NT2/D1 (cell line): Measurements from ENCODE around the gene GPR151.

Source experiments
- DNase-seq: peaks from one replicate; pipeline ENCODE4 v3.0.0-alpha.2; 2011; ENCODE audit warnings: low read depth, low spot score
- H3K27me3 ChIP-seq: 2 replicates; pipeline ENCODE4 v1.6.0; 2011; ENCODE audit warnings: mild to moderate bottlenecking; ENCODE audit not compliant: insufficient read length, insufficient read depth
- H3K36me3 ChIP-seq: 2 replicates; pipeline ENCODE4 v1.6.1; 2011; ENCODE audit warnings: mild to moderate bottlenecking, low read length, mixed read lengths; ENCODE audit not compliant: insufficient read depth, insufficient read length
- H3K4me1 ChIP-seq: 2 replicates; pipeline ENCODE4 v1.5.1; 2011; ENCODE audit not compliant: insufficient read depth, insufficient read length
- H3K4me3 ChIP-seq: 2 replicates; pipeline ENCODE4 v1.5.1; 2011; ENCODE audit warnings: low read depth; ENCODE audit not compliant: insufficient read length
- H3K9ac ChIP-seq: 2 replicates; pipeline ENCODE4 v1.6.0; 2011; ENCODE audit warnings: low read depth; ENCODE audit not compliant: insufficient read length
- H3K9me3 ChIP-seq: 2 replicates; pipeline ENCODE4 v1.5.1; 2011; ENCODE audit warnings: mild to moderate bottlenecking, low read length; ENCODE audit not compliant: insufficient read depth
- SUZ12 ChIP-seq: IDR thresholded peaks from 2 replicates; pipeline ENCODE4 v1.6.1; 2011; ENCODE audit not compliant: insufficient read length, insufficient read depth; ENCODE audit errors: extremely low read depth
- YY1 ChIP-seq: IDR thresholded peaks from 2 replicates; pipeline ENCODE4 v1.6.1; 2011; ENCODE audit not compliant: insufficient read length, insufficient read depth
- ZNF274 ChIP-seq: IDR thresholded peaks from 2 replicates; pipeline ENCODE4 v1.6.1; 2011; ENCODE audit warnings: mild to moderate bottlenecking, low read depth, low read length

The GPR151 gene

DNA sequence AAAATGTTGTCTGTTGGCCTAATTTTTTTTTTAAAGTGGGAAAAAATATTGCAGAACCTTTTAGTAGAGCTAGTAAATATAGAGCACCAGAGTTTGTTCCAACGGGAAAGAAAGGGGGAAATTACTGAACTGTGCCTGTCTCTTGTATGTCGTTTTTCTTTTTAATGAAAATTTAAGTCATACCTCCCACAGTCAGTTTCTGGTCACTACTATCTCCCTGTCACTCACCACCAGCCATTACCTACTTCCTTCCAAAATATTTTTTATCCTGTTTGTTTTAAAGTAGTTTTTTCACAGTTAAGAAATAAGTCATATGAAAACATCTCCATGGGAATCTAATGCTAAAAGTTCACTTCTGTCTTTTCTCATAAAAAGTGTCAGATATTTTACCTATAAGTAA is 21.3 kb downstream of the GPR151 start:
- TF ChIP-seq YY1 = no peak
- no peak for TF ChIP-seq SUZ12
- no peak for TF ChIP-seq ZNF274
- peaks cover 50% of the 10 kb centered on the region for H3K36me3 ChIP-seq

DNA sequence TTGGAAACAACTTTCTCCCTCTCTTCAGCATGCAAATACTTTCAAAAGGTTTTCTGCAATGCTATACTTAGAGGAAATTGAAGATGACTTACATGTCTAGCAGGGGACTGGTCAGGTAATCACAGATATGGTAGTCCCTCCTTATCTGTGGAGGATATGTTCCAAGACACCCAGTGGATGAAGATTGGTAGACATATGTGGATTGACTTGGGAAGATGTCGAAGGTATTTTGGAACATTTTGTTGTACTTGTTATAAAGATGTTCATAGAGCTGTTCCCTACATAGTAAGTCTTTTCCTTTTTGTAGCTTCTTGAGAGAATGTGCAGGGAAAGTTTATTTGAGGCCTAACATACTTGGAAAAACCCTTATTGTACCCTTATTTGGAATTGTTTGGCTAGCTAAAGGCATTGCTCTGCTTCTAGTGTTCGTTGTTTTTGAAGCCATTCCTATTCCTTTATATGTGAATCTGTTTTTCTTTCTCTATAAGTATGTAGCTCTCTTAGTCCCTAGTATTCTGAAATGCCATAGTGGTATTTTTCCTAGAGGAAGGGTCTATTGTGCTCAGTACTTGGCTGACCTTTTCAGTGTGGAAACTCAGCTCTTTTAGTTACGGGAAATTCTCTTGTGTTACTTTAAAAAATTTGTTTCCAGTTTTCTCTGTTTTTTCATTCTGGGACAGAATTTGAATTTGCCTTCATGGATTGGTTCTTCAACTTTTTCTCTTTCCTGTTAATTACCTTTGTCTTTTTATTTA is 25.7 kb downstream of the GPR151 start:
- no peaks in the 10 kb centered on the region for H3K27me3 ChIP-seq
- H3K4me3 ChIP-seq = no peak overlapping the region
- no peaks in the 10 kb centered on the region for H3K4me1 ChIP-seq
- no peak for TF ChIP-seq ZNF274
- no peak for TF ChIP-seq YY1
- TF ChIP-seq SUZ12 = no peak
- peaks cover 53% of the 10 kb centered on the region for H3K36me3 ChIP-seq
- no peak overlapping the region for H3K9ac ChIP-seq
- no peaks in the 10 kb centered on the region for H3K9me3 ChIP-seq
- no peak for DNase-seq

More for the DNA sequence above, 21.3 kb downstream of the GPR151 start:
- no peak overlapping the region for H3K9ac ChIP-seq
- H3K4me1 ChIP-seq = no peaks in the 10 kb centered on the region
- no peak overlapping the region for H3K4me3 ChIP-seq
- no peaks in the 10 kb centered on the region for H3K9me3 ChIP-seq
- H3K27me3 ChIP-seq = no peaks in the 10 kb centered on the region
- no peak for DNase-seq

DNA sequence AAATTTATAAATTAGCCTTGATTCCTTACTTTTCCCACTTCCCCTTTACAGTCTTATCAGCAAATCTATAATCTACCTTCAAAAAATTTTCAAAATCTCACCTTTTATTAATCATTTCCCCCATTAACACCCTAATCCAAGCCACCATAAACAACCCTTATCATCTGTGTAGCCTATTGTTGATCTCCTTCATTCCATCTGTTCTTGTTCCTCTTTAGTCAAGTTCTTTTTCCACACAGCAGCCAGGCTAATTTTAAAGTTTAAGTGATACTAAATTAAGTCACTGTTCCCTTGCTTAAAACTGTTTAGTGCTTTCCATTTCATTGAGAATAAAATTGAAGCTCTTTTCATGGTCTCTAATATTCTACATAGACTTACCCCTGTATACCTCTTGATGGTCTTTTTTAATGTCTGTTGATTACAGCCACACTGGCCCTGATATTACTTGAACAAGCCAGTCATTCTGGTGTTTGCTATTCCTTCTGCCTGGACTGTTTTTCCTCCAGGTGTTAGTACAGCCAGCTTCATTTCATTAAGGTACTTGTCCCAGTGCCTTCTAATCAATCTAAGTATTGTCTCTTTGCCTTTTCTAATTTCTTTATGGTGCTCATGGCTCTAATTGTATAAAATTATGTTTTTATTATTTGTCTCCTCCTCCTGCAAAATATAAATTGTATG is 31.1 kb downstream of the GPR151 start:
- no peaks in the 10 kb centered on the region for H3K27me3 ChIP-seq
- no peak overlapping the region for H3K4me3 ChIP-seq

DNA sequence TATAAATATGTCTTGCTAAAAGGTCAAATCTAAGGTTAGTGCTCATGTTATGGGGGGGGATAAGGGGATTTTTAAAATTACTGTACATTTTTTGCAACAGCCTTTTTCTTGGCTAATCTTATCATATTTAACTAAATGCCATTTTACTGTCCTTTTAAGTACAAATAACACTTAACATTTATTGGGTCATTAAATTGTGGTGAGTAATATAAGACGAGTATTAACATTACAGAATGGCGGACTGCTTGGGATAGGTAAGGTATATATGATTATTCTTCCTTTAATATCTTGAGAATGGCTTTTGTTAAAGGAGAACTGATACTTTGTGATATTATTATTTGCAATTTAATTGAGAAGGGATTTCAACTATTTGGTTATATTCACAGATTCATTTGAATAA is 33.2 kb downstream of the GPR151 start:
- no peaks in the 10 kb centered on the region for H3K9me3 ChIP-seq
- no peak overlapping the region for H3K4me3 ChIP-seq
- no peaks in the 10 kb centered on the region for H3K27me3 ChIP-seq
- TF ChIP-seq ZNF274 (no peak), SUZ12 (no peak)
- no peak for DNase-seq
- peaks cover 82% of the 10 kb centered on the region for H3K36me3 ChIP-seq
- H3K4me1 ChIP-seq = no peaks in the 10 kb centered on the region
- H3K9ac ChIP-seq = no peak overlapping the region

More for the DNA sequence above, 31.1 kb downstream of the GPR151 start:
- Histone ChIP-seq H3K9me3 (no peaks in the 10 kb centered on the region), H3K4me1 (no peaks in the 10 kb centered on the region), H3K36me3 (peaks cover 72% of the 10 kb centered on the region), H3K9ac (no peak overlapping the region)
- no peak for DNase-seq
- TF ChIP-seq ZNF274 = no peak
- TF ChIP-seq SUZ12 = no peak
- no peak for TF ChIP-seq YY1

DNA sequence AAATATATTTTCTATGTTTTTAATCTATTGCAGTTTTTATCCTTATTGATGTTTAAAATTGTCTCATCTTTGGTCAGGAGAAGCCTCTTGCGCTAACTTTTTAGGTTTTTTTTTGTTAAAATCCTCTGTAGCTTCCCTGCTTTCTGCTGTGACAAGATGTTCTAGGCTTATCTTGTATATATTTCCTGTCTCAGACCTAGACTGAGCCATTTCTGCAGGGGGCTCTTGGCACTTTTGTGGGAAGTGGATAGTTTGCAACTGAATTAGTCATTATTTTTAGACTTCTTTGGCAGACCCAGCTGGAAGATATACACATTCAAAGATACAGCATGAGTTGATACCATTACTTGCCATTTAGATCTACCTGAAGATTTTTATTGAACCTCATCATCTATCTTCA is 40.1 kb downstream of the GPR151 start:
- Histone ChIP-seq H3K9me3 (no peaks in the 10 kb centered on the region), H3K36me3 (peaks cover 69% of the 10 kb centered on the region), H3K27me3 (no peaks in the 10 kb centered on the region), H3K4me3 (no peak overlapping the region), H3K4me1 (no peaks in the 10 kb centered on the region), H3K9ac (no peak overlapping the region)
- TF ChIP-seq YY1 (no peak), ZNF274 (no peak), SUZ12 (no peak)
- no peak for DNase-seq

DNA sequence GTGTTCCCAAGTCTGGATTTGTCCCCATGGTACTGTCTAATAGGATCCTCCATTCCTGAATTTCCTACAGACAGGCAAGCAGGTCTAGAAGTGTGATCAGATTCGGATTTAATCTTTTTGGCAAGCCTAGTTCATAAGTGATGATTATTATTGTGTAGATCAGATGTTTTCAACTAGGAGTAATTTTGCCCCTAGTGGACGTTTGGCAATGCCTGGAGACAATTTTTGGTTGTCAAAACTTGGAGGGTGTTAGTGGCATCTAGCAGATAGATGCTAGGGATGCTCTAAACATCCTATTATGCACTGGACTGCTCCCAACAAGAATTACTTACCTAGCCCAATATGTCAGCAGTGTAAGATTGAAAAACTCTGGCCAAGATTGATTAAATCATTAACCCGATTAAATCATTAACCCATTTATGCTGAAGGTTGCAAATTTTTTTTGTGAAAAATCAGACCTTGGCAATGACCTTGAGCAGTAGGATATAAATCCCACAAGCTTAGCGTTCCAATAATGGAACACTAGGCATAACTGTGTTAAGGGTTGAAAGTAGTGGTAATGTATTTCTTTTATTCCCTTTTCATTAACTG is 40.7 kb downstream of the GPR151 start:
- Histone ChIP-seq H3K27me3 (no peaks in the 10 kb centered on the region), H3K9me3 (no peaks in the 10 kb centered on the region), H3K4me3 (no peak overlapping the region), H3K36me3 (peaks cover 70% of the 10 kb centered on the region), H3K4me1 (no peaks in the 10 kb centered on the region), H3K9ac (no peak overlapping the region)
- TF ChIP-seq YY1 (no peak), ZNF274 (no peak), SUZ12 (no peak)
- no peak for DNase-seq

DNA sequence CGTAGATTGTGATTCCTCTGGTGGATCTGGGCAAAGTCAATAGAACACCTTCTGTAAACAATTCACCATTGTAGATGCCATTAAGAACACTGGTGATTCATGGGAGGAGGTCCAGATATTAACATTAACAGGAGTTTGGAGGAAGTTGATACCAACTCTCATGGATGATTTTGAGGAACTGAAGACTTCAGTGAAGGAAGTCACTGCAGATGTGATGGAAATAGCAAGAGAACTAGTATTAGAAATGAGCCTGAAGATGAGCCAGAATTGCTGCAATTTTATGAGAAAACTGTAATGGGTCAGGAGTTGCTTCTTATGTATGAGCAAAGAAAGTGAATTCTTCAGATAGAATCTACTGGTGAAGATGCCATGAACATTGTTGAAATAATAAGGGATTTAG is 41.9 kb downstream of the GPR151 start:
- no peak overlapping the region for H3K9ac ChIP-seq
- no peak for DNase-seq
- no peaks in the 10 kb centered on the region for H3K27me3 ChIP-seq
- H3K9me3 ChIP-seq = no peaks in the 10 kb centered on the region
- no peaks in the 10 kb centered on the region for H3K4me1 ChIP-seq
- no peak overlapping the region for H3K4me3 ChIP-seq
- no peak for TF ChIP-seq SUZ12
- no peak for TF ChIP-seq YY1
- no peak for TF ChIP-seq ZNF274
- H3K36me3 ChIP-seq = peaks cover 70% of the 10 kb centered on the region
